ENCODE measurements around the gene CHST11. TPM values are rescaled to one million over a fixed set of nuclear protein-coding genes. Genes with fewer than 3 reads are reported as not detected.

The CHST11 gene
- total and polyA plus RNA-seq, 9 of the 15 experiments (the other 6 are each of a cell fraction or from before 2014, with no cell fraction given): 2.3 to 38.7 (median 15.0) TPM

DNA sequence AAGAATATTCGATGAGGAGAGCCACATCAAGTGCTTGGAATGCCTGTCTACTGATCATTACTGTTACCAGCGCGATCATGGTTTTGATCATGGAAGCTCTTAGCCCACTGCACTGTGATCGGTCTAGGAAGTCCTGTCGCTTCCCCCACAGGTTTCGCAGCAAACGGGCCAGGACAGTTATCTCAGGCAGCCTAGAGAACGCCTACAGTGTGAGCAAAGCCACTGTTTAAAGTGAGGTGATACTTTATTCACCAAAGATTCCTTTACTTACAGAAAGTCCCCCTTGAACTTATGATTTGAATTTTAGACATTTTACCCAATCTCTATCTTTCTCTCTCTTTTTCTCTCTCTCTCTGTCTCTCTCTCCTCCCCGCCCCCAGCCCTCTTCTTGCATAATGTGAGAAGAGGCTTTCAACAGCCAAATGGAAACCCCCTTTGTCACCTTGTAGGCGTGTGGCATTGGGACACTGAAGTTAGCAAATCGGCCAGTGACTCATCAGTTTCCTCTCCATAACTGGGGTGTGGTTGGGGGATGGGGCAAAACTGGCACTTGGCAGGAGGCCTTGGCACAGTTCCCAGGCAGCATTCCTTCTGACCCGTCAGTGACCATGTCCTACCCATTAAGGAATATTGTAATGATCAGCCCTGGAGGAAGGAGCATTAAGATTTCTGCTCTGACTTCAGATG, 214.8 kb downstream of the CHST11 start (continued):
- TF ChIP-seq, protein P1, sequence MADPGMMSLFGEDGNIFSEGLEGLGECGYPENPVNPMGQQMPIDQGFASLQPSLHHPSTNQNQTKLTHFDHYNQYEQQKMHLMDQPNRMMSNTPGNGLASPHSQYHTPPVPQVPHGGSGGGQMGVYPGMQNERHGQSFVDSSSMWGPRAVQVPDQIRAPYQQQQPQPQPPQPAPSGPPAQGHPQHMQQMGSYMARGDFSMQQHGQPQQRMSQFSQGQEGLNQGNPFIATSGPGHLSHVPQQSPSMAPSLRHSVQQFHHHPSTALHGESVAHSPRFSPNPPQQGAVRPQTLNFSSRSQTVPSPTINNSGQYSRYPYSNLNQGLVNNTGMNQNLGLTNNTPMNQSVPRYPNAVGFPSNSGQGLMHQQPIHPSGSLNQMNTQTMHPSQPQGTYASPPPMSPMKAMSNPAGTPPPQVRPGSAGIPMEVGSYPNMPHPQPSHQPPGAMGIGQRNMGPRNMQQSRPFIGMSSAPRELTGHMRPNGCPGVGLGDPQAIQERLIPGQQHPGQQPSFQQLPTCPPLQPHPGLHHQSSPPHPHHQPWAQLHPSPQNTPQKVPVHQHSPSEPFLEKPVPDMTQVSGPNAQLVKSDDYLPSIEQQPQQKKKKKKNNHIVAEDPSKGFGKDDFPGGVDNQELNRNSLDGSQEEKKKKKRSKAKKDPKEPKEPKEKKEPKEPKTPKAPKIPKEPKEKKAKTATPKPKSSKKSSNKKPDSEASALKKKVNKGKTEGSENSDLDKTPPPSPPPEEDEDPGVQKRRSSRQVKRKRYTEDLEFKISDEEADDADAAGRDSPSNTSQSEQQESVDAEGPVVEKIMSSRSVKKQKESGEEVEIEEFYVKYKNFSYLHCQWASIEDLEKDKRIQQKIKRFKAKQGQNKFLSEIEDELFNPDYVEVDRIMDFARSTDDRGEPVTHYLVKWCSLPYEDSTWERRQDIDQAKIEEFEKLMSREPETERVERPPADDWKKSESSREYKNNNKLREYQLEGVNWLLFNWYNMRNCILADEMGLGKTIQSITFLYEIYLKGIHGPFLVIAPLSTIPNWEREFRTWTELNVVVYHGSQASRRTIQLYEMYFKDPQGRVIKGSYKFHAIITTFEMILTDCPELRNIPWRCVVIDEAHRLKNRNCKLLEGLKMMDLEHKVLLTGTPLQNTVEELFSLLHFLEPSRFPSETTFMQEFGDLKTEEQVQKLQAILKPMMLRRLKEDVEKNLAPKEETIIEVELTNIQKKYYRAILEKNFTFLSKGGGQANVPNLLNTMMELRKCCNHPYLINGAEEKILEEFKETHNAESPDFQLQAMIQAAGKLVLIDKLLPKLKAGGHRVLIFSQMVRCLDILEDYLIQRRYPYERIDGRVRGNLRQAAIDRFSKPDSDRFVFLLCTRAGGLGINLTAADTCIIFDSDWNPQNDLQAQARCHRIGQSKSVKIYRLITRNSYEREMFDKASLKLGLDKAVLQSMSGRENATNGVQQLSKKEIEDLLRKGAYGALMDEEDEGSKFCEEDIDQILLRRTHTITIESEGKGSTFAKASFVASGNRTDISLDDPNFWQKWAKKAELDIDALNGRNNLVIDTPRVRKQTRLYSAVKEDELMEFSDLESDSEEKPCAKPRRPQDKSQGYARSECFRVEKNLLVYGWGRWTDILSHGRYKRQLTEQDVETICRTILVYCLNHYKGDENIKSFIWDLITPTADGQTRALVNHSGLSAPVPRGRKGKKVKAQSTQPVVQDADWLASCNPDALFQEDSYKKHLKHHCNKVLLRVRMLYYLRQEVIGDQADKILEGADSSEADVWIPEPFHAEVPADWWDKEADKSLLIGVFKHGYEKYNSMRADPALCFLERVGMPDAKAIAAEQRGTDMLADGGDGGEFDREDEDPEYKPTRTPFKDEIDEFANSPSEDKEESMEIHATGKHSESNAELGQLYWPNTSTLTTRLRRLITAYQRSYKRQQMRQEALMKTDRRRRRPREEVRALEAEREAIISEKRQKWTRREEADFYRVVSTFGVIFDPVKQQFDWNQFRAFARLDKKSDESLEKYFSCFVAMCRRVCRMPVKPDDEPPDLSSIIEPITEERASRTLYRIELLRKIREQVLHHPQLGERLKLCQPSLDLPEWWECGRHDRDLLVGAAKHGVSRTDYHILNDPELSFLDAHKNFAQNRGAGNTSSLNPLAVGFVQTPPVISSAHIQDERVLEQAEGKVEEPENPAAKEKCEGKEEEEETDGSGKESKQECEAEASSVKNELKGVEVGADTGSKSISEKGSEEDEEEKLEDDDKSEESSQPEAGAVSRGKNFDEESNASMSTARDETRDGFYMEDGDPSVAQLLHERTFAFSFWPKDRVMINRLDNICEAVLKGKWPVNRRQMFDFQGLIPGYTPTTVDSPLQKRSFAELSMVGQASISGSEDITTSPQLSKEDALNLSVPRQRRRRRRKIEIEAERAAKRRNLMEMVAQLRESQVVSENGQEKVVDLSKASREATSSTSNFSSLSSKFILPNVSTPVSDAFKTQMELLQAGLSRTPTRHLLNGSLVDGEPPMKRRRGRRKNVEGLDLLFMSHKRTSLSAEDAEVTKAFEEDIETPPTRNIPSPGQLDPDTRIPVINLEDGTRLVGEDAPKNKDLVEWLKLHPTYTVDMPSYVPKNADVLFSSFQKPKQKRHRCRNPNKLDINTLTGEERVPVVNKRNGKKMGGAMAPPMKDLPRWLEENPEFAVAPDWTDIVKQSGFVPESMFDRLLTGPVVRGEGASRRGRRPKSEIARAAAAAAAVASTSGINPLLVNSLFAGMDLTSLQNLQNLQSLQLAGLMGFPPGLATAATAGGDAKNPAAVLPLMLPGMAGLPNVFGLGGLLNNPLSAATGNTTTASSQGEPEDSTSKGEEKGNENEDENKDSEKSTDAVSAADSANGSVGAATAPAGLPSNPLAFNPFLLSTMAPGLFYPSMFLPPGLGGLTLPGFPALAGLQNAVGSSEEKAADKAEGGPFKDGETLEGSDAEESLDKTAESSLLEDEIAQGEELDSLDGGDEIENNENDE (IDR thresholded peaks at IDR 0.05; ENCODE audit: low read depth, low read length): no peak
- TF ChIP-seq ZNF785 (CRISPR knock-in tag; IDR thresholded peaks at IDR 0.05): no peak
- TF ChIP-seq POU5F1 (IDR thresholded peaks at IDR 0.05; ENCODE audit: borderline replicate concordance, low read depth, low read length, partially characterized antibody): no peak
- TF ChIP-seq MCM2 (IDR thresholded peaks at IDR 0.05; ENCODE audit: low read depth): no peak
- no peak for TF ChIP-seq ZC3H11A (IDR thresholded peaks at IDR 0.05; ENCODE audit: low read depth, low read length)
- TF ChIP-seq KAT7 (CRISPR knock-in tag; IDR thresholded peaks at IDR 0.05; ENCODE audit: borderline replicate concordance): no peak
- no peak for TF ChIP-seq NFYB (IDR thresholded peaks at IDR 0.05; ENCODE audit: extremely low read depth, insufficient read length)
- TF ChIP-seq, protein P2, sequence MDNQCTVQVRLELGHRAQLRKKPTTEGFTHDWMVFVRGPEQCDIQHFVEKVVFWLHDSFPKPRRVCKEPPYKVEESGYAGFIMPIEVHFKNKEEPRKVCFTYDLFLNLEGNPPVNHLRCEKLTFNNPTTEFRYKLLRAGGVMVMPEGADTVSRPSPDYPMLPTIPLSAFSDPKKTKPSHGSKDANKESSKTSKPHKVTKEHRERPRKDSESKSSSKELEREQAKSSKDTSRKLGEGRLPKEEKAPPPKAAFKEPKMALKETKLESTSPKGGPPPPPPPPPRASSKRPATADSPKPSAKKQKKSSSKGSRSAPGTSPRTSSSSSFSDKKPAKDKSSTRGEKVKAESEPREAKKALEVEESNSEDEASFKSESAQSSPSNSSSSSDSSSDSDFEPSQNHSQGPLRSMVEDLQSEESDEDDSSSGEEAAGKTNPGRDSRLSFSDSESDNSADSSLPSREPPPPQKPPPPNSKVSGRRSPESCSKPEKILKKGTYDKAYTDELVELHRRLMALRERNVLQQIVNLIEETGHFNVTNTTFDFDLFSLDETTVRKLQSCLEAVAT (IDR thresholded peaks at IDR 0.05): no peak
- no peak for TF ChIP-seq POLR2G (IDR thresholded peaks at IDR 0.05; ENCODE audit: low read depth, low read length)
- no peak for TF ChIP-seq ZNF224 (CRISPR knock-in tag; IDR thresholded peaks at IDR 0.05)
- no peak for TF ChIP-seq MBD2 (IDR thresholded peaks at IDR 0.05; ENCODE audit: borderline replicate concordance, low read depth)
- TF ChIP-seq, protein P3, sequence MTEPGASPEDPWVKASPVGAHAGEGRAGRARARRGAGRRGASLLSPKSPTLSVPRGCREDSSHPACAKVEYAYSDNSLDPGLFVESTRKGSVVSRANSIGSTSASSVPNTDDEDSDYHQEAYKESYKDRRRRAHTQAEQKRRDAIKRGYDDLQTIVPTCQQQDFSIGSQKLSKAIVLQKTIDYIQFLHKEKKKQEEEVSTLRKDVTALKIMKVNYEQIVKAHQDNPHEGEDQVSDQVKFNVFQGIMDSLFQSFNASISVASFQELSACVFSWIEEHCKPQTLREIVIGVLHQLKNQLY (CRISPR knock-in tag; conservative IDR thresholded peaks at IDR 0.05): no peak
- no peak for TF ChIP-seq RAD21 (CRISPR knock-in tag; conservative IDR thresholded peaks at IDR 0.05 in 1 of 2, IDR thresholded peaks at IDR 0.05 in 1 of 2)
